ENCODE data around the gene CTAGE15.
"Not testable (repeated sequence)": the region's sequence is repeated elsewhere in the genome, so short reads cannot be mapped to it uniquely, and the experiment has no call there.

- TF ChIP-seq POLR2AphosphoS2 (IDR thresholded peaks at IDR 0.05; ENCODE audit: low read length); ETV6 (IDR thresholded peaks at IDR 0.05; ENCODE audit: borderline replicate concordance in 1 of 2, low read depth in 2 of 2, low read length in 1 of 2); ETV6 (CRISPR knock-in tag; IDR thresholded peaks at IDR 0.05; ENCODE audit: borderline replicate concordance); FOXP4 (CRISPR knock-in tag; IDR thresholded peaks at IDR 0.05; ENCODE audit: borderline replicate concordance); ARHGAP35 (IDR thresholded peaks at IDR 0.05; ENCODE audit: partially characterized antibody); NFYB (IDR thresholded peaks at IDR 0.05; ENCODE audit: extremely low read depth, insufficient read length); PHB2 (IDR thresholded peaks at IDR 0.05; ENCODE audit: low read depth); RHOXF2B (CRISPR knock-in tag; conservative IDR thresholded peaks at IDR 0.05); NCOA6 (IDR thresholded peaks at IDR 0.05); NR2F6 (CRISPR knock-in tag; IDR thresholded peaks at IDR 0.05): not testable (repeated sequence)
Observed at GRCh38 chr7:143598086-143598485, 26.5 kb downstream of the CTAGE15 start.
